MG63 (cell line): ENCODE measurements around the gene RAB26. TPM values are rescaled to one million over a fixed set of nuclear protein-coding genes. Genes with fewer than 3 reads are reported as not detected.
"Not testable (repeated sequence)": the region's sequence is repeated elsewhere in the genome, so short reads cannot be mapped to it uniquely, and the experiment has no call there.

ENCODE experiments used
- DNase-seq: peaks from one replicate; pipeline ENCODE4 v3.0.0-alpha.2; 2020
- H3K27me3 ChIP-seq: fragments of 250-450 bp; sonication (Bioruptor Pico); 2 replicates; pipeline ENCODE4 v1.5.1; 2020; ENCODE audit warnings: mild to moderate bottlenecking, moderate library complexity
- H3K36me3 ChIP-seq: fragments of 250-450 bp; sonication (Bioruptor Pico); 2 replicates; pipeline ENCODE4 v1.5.1; 2020; ENCODE audit warnings: mild to moderate bottlenecking, moderate library complexity
- H3K4me3 ChIP-seq: fragments of 250-450 bp; sonication (Bioruptor Pico); 2 replicates; pipeline ENCODE4 v1.5.1; 2020; ENCODE audit warnings: mild to moderate bottlenecking, moderate library complexity
- H3K9me3 ChIP-seq: fragments of 250-450 bp; sonication (Bioruptor Pico); 2 replicates; pipeline ENCODE4 v1.5.1; 2020; ENCODE audit warnings: mild to moderate bottlenecking, moderate library complexity
- total RNA-seq: library from RNA; depleted of rRNA; stranded (reverse); fragments of >200 nt; shearing (Covaris generic); gene quantifications from 2 replicates; pipeline ENCODE4 v1.2.3, GENCODE V29; 2014; ENCODE audit warnings: low replicate concordance

RAB26 gene
- total RNA-seq, 1 experiment from 2014 or later: not detected

- not testable (repeated sequence) for DNase-seq, H3K4me3 ChIP-seq, H3K9me3 ChIP-seq, H3K27me3 ChIP-seq
- peaks cover 17% of the 10 kb centered on the region for H3K36me3 ChIP-seq
Observed at GRCh38 chr16:2112539-2113106, 35.8 kb upstream of the RAB26 start.

- DNase-seq, H3K4me3 ChIP-seq, H3K9me3 ChIP-seq, H3K27me3 ChIP-seq: not testable (repeated sequence)
- H3K36me3 ChIP-seq: peaks cover 11% of the 10 kb centered on the region
Observed at GRCh38 chr16:2114225-2114624, 34.2 kb upstream of the RAB26 start.

GRCh38 chr16:2114885-2115590 is 33.4 kb upstream of the RAB26 start:
- H3K27me3 ChIP-seq, DNase-seq, H3K9me3 ChIP-seq, H3K4me3 ChIP-seq: not testable (repeated sequence)
- H3K36me3 ChIP-seq: peaks cover 10% of the 10 kb centered on the region

GRCh38 chr16:2115591-2115973 is 32.8 kb upstream of the RAB26 start:
- Histone ChIP-seq H3K4me3 (no peak overlapping the region), H3K36me3 (peaks cover 10% of the 10 kb centered on the region), H3K27me3 (no peaks in the 10 kb centered on the region), H3K9me3 (no peaks in the 10 kb centered on the region)
- DNase-seq: no peak

- not testable (repeated sequence) for DNase-seq, H3K27me3 ChIP-seq, H3K9me3 ChIP-seq, H3K4me3 ChIP-seq, H3K36me3 ChIP-seq
Observed at GRCh38 chr16:2116428-2116827, 32.0 kb upstream of the RAB26 start.

- not testable (repeated sequence) for H3K4me3 ChIP-seq, DNase-seq, H3K27me3 ChIP-seq, H3K9me3 ChIP-seq
- peaks cover 11% of the 10 kb centered on the region for H3K36me3 ChIP-seq
Observed at GRCh38 chr16:2117341-2117740, 31.1 kb upstream of the RAB26 start.

- H3K27me3 ChIP-seq, H3K9me3 ChIP-seq, H3K4me3 ChIP-seq, DNase-seq: not testable (repeated sequence)
- H3K36me3 ChIP-seq: peaks cover 15% of the 10 kb centered on the region
Observed at GRCh38 chr16:2117960-2118722, 30.3 kb upstream of the RAB26 start.

GRCh38 chr16:2121325-2121724 is 27.1 kb upstream of the RAB26 start:
- not testable (repeated sequence) for H3K27me3 ChIP-seq, H3K9me3 ChIP-seq, H3K4me3 ChIP-seq
- peak; percentile 76 for DNase-seq
- H3K36me3 ChIP-seq: peaks cover 18% of the 10 kb centered on the region

- DNase-seq: peak; percentile 78
Observed at GRCh38 chr16:2121853-2122252, 26.6 kb upstream of the RAB26 start.

GRCh38 chr16:2122429-2122828 is 26.0 kb upstream of the RAB26 start:
- no peaks in the 10 kb centered on the region for H3K9me3 ChIP-seq
- peaks cover 26% of the 10 kb centered on the region for H3K36me3 ChIP-seq
- H3K27me3 ChIP-seq: no peaks in the 10 kb centered on the region
- no peak for DNase-seq
- no peak overlapping the region for H3K4me3 ChIP-seq

More at GRCh38 chr16:2121853-2122252, 26.6 kb upstream of the RAB26 start:
- Histone ChIP-seq H3K9me3 (no peaks in the 10 kb centered on the region), H3K27me3 (no peaks in the 10 kb centered on the region), H3K36me3 (peaks cover 22% of the 10 kb centered on the region), H3K4me3 (no peak overlapping the region)

- peaks cover 26% of the 10 kb centered on the region for H3K36me3 ChIP-seq
- H3K27me3 ChIP-seq, H3K4me3 ChIP-seq, DNase-seq, H3K9me3 ChIP-seq: not testable (repeated sequence)
Observed at GRCh38 chr16:2122934-2123683, 25.3 kb upstream of the RAB26 start.

- peaks cover 26% of the 10 kb centered on the region for H3K36me3 ChIP-seq
- DNase-seq: peak; percentile 55
- H3K9me3 ChIP-seq, H3K27me3 ChIP-seq: not testable (repeated sequence)
- peak overlapping the region; percentile 49 for H3K4me3 ChIP-seq
Observed at GRCh38 chr16:2123706-2124376, 24.6 kb upstream of the RAB26 start.

- Histone ChIP-seq H3K4me3 (peak overlapping the region; percentile 49), H3K36me3 (peaks cover 26% of the 10 kb centered on the region)
- H3K27me3 ChIP-seq, H3K9me3 ChIP-seq: not testable (repeated sequence)
- peak; percentile 70 for DNase-seq
Observed at GRCh38 chr16:2124377-2124693, 24.1 kb upstream of the RAB26 start.

- H3K9me3 ChIP-seq, H3K27me3 ChIP-seq: not testable (repeated sequence)
- peak; percentile 95 for DNase-seq
- Histone ChIP-seq H3K36me3 (peaks cover 26% of the 10 kb centered on the region), H3K4me3 (peak overlapping the region; percentile 49)
Observed at GRCh38 chr16:2124694-2125444, 23.6 kb upstream of the RAB26 start.

GRCh38 chr16:2125609-2126008 is 22.8 kb upstream of the RAB26 start:
- not testable (repeated sequence) for H3K27me3 ChIP-seq, H3K9me3 ChIP-seq, DNase-seq, H3K4me3 ChIP-seq
- H3K36me3 ChIP-seq: peaks cover 26% of the 10 kb centered on the region

GRCh38 chr16:2126161-2126743 is 22.2 kb upstream of the RAB26 start:
- not testable (repeated sequence) for H3K27me3 ChIP-seq, H3K9me3 ChIP-seq
- peak; percentile 88 for DNase-seq
- H3K36me3 ChIP-seq: peaks cover 26% of the 10 kb centered on the region
- H3K4me3 ChIP-seq: peak overlapping the region; percentile 8; the same call in 1 of the 2 replicates
